Posterior cingulate gyrus (tissue), 11 donors: ENCODE results near the gene TNFRSF1B.

ENCODE experiments used
- DNase-seq, 10 donors: peaks; one replicate each; pipeline versions ENCODE4 v3.0.0 to v3.0.0-alpha.2; 2020 to 2021; ENCODE audit warnings: mixed read lengths in 3 of 10
- intact Hi-C: fragments of 100-400 bp; cut with DNase I; formaldehyde crosslinking; loops from one replicate; pipeline ENCODE4 v1.15.1; 2023

TNFRSF1B gene

DNA sequence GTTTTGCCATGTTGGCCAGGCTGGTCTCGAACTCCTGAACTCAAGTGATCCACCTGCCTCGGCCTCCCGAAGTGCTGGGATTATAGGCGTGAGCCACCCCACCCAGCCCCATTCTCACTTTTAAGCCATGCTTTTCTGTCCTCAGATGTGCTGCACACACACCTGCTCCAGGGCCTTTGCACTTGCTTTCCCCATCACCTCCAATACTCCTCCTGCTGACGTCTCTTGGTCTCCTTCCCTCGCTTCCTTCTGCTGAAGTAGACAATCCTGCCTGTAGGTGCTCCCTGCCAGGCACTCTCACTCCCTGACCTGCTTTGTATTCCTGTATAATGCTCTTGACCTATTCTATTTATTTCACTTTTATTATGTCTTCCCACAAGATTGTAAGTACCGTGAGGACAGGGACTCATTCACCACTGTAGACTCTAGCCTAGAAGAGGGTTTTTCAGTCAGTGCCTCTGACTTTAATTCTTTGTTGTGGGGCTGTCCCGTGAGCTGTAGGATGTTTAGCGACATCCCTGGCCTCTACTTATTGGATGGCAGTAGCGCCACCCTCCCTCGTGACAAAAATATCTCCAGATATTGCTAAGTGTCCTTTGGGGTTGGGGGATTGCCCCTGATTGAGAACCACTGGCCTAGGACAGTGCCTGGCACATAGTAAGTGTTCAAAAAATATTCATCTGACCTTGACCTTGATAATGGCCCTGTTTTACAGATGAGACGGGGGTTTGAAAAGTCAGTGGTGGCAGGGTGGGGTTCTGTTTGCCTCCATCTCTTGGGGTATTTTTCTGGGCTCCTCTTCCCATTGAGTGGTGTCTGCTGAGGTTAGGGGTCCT lies 4.6 kb downstream of the TNFRSF1B start:
- DNase-seq = no peak
- intact Hi-C loops = no loop called here

DNA sequence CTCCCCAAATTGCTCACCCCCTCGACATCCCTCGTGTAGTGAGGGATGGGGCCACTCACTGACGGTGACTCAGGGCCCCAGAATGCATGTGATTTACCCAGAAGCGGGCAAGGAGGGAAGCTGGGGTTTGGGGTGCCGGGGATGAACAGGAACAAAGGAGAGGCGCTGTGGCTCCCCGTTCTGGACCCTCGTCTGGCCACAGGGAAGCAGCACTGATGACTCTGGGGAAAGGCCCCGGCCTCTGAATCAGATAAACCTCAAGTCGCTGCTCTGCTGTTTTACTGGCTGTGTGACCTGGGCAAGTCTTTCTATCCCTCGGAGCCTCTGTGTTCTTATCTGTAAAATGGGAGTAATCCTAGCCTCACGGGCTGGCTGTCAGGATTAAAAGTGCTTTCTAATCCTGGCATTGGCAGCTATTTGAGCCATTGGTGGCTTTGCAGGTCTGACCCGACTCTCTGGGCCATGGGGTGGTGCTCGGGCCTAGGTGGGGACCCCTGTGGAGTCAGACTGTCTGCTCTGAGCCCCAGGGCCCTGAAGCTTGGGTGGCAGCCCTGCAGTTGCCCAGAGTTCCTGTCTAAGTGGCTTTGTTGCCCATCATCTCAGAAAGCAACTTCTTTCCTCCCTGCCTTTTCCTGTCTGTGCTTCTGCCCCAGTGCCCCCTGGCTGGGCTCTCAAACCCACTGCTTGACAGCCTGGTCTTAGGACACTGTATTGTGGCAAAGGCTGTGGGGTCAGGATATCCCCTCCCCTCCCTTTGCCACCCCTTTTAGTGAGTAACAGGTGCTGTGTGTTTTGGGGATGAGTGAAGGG lies 5.5 kb downstream of the TNFRSF1B start:
- DNase-seq = no peak
- intact Hi-C loops = no loop called here

DNA sequence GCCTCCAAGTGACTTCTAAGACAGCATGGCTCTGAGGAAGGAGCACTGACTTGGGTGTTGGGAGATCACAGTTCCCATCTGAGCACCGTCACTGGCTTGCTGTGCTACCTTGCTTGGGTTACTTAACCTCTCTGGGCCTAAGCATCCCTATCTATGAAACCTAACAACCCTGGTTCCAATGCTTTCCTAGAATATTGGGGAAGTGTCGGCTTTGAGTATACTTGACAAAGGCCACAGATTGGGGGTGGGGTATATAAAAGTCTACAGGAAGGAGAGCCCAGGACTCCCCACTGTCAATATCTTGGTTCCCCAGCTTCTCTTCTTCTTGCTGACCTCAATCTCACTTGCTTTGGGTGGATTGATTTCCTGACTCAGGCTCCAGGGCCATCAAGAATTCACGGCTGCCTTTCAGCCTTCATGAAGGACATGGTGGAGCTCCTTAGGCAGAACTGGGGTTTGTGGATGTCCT lies 6.3 kb downstream of the TNFRSF1B start:
- no peak for DNase-seq
- intact Hi-C loops = no loop called here

DNA sequence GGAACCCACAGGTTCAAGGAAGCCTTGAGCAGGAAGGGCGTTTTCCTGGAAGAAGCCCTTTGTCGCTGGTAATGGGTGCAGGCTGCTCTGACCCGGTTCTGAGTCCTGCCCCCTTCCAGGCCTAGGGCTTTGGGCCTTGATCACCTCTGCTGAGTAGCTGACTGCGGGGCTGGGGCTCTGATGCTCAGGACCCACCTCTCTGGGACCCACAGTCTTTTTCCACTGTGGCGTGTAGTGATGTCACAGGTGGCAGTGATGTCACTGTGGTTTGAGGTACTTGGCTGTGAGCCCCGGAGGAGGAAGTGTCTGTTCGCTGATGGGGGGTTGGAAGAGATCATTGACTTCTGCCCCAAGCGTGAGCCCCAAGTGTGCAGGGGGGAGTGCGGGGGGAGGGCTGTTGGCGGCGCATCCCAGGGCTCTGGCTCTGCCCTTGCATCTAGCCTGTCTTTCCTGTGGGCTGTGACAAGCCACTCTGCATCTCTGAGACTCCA lies 6.9 kb downstream of the TNFRSF1B start:
- intact Hi-C loops = no loop called here
- DNase-seq = peak in 1 of 10 donors; percentile 34

DNA sequence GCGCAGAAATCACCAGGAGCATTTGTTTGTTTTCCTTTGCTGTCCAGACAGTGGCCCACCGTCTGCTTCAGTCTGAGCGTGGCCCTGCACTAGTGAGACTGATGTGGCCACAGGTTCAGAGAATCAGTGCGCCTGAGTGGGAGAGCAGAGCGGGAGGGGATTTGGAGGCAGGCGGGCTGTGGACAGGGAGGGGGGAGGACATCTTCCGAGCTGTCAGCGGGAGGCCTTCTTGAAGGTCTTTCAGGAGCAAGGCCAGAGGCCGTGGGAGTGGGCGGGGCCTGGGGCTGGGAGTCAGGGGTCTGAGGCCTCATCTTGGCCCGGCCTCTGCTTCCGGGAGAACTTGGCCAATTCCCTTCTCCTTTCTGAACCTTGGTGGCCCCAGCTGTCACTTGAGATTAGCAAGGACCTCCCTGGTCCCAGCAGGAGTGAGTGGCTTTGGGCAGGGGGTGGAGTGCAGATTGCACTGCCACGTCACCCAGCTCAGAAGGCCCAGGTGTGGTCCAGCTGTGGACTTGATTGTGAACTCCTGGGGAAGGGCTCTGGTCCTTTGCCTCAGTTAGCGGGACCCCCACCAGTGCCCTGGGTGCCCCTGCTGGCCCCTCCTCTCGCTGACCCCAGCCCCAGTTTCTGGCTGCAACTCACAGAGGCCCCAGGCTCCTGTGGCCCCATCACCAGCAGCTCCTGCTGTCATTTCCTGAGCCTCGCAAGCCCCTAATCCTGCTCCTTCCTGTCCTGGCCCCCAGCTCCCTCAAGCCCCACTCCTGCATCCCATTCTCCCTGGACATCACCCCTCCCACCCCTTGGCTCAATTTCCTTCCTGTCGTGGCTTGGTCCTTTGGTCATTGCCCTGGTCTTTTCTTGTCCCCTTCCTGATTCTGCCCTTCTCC lies 8.4 kb downstream of the TNFRSF1B start:
- no peak for DNase-seq
- intact Hi-C loops = no loop called here

DNA sequence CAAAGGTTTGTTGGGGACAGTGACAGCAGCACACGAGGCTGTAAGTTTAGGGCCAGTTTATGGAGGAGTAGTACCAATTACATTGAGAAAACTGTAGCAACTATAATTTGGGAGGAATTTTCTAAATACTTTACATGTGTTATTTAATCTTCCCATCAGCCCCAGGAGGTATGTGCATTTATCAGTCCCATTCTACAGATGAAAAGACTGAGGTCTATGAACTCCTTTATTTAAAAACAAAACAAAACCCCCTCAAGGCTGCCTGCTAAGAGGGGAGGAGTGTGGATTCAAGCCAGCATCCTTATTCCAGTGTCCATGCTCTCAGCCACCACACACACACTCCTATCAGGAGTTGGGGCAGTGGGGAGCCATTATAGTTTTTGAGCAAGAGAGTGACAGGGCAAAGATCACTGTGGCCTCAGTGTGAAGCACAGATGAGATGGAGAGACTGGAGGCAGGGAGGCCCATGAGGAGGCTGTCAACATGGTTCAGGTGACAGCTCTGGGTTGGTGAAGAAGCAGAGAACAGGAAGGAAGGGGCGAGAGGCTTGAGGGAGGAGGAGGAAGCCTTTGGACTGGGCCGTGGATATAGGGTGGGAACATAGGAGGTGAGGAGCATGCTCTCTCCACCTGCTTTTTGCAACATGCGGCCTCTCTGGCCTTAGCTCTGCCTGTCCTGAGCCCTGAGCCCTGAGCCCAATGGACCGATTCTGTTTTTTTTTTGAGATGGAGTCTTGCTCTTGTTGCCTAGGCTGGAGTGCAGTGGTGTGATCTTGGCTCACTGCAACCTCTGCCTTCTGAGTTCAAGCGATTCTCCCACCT lies 9.7 kb downstream of the TNFRSF1B start:
- DNase-seq = no peak
- intact Hi-C loops = no loop called here

DNA sequence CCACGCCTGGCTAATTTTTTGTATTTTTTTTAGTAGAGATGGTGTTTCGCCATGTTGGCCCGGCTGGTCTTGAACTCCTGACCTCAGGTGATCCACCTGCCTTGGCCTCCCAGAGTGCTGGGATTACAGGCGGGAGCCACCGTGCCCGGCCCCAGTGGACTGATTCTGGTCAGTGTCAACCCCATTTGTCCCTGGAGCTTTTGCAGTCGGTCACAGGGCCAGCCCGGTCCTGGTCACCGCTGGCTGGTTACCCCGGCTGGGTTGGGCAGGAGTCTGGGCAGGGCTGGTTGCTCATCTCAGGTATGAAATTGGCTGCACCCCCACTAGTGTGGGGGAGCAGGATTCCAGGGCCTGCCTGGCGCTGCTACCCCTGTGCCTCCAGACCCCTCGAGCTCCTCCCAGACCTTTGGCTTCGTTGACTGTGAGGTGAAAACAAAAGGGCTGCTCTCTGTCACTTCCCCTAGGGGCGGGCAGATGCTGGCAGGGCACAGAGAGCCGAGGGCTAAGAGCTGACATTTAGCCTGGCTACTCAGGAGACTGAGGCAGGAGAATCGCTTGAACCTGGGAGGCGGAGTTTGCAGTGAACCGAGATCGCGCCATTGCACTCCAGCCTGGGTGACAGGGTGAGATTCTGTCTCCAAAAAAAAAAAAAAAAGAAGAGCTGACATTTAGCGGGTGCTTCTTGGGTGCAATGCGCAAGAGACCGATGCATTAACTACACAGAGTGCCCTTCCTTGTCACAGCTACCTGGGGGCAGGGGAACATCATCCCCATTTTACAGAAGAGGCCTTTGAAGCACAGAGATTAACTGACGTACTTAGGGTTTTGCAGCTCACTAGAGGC lies 10.6 kb downstream of the TNFRSF1B start:
- intact Hi-C loops = no loop called here
- DNase-seq = no peak

DNA sequence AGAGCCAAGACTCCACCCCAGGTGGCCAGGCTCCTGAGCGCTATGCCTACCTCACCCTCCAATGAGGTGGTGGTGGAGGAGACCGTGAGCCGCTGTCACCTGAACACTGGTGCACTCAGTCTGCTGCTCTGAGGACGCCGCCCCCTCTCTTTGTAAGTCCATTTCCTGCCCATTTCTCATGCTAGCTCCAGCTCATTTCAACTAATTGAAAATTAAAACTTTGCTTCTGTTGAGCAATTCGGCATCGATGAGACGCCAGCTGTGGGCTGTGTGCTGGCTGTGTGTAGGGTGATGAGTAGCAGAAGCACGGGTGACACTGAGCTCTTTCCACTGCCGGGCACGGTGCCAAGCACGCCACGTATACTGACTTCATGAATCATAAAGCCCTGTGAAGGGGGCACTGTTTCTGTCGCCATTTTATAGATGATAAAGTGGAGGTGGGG lies 11.2 kb downstream of the TNFRSF1B start:
- intact Hi-C loops = no loop called here
- DNase-seq = peak in 1 of 10 donors; percentile 37

DNA sequence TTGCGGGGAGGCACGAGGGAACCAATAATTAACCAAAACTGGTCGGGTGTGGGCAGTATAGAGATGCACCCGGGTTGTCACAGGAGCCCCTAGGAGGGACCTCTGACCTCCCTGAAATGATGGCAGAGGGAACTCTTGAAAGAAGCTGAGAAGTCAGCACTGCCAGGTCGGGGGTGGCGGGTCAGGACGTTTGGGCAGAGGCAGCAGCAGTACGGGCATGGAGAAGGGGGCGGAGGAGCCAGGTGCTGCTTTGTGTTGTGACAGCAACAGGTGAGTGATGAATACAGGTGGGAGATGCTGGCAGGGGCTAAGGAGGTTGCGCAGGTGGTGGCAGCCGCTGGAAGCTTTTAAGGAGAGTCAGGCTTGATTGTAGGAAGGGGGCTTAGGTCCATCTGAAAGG lies 11.7 kb downstream of the TNFRSF1B start:
- DNase-seq = no peak
- intact Hi-C loops = no loop called here

DNA sequence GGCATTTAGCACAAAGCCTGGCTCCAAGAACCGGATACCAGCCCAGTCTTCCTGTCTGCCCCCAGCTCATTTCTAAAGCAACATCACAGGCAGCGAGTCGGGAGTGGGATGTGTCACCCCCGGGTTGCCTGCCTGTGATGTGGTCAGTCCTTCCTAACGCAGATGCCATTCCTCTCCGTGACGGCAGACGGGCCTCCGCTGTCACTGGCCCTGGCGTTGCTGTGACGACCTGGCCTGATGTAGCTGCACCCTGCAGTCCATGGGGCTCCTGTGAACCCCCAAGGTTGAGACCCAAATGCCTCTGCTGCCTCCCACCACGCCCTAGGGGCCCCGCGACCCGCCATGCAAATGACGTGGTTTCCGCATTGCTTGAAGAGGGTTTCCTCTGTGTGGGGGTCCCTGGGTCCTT lies 12.3 kb downstream of the TNFRSF1B start:
- DNase-seq = no peak
- intact Hi-C loops = no loop called here

DNA sequence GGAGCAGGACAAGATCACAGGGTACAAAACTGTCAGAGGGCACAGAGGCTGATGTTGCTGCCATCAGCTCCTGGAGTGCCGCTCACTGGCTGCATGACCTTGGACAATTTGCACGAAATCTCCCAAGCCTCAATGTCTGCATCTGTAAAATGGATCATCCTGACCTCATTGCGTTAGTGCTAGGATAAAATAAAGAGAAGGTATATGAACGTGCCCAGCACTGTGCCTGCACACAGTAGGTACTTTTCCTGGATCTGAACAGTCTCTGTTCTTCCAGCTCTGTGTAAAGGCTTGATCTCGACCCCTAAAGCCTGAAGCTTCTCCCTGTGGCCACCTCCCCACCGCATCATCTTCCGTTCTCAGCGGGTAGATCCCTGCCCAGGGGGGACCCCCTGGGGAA lies 12.9 kb downstream of the TNFRSF1B start:
- intact Hi-C loops = loop anchor here (5.0 kb wide), 1 partner anchor 37 kb away; no protein-coding TSS in a partner anchor
- no peak for DNase-seq

DNA sequence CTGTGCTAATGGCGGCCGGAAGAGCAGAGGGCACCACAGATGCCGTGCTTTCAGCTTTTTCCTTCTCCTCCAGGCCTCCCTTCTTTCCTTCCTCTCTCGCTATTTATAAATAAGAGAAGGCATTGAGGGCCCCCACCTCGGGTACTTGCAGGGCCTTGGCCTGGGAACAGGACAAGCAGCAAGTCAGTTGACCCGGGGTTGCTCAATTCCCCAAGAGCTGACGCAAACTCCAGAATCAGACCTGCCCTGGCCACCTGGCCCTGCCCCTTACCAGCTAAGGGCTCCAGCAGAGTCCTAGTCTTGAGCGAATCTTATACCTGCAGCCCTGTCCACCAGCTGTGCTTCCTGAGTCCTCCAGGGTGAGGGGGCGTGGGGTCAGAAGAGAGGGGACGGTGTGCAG lies 13.5 kb downstream of the TNFRSF1B start:
- intact Hi-C loops = loop anchor here (5.0 kb wide), 1 partner anchor 38 kb away; no protein-coding TSS in a partner anchor
- DNase-seq = peak in 6 of 10 donors; percentile 34 to 93 (median 52)

DNA sequence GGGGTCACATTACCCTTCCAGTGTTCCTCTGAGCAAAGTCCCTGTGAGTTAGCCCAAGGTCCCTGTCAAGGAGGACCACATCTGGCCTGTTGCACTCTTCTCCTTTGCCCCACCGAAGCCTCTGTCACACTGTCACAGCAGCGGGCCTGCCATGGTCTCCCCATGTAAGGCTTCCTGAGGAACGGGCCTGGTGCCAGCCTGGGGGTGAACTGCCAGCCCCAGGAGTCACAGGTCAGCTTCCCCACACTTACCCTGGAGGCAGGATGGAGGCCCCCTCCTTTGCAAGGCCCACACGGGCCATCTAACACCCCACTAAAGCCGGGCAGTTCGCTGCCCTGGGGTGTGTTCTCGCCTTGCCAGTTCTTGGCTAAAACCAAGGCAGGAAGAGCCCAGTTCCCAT lies 14.1 kb downstream of the TNFRSF1B start:
- DNase-seq = no peak
- intact Hi-C loops = loop anchor here (5.0 kb wide), 1 partner anchor 39 kb away; no protein-coding TSS in a partner anchor

DNA sequence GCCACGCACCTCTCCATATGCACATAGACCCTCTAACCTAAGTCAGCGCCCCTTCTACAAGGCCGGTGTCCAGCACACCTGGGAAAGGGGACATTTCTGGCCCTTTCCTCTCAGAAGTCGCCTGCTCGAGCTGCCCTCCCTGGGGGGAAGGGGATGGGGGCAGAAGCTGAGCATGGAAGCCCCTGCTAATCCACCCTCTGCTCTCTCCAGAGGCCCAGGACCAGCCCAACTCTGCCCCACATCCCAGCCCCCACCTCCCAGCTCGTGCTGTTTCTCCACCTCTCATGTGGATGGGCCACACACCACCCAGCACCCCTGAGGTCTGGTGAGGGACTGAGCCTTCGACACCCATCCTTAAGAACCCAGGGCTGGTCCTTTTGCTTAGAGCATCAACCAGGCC lies 14.8 kb downstream of the TNFRSF1B start:
- intact Hi-C loops = loop anchor here (5.0 kb wide), 1 partner anchor 39 kb away; no protein-coding TSS in a partner anchor
- DNase-seq = no peak

DNA sequence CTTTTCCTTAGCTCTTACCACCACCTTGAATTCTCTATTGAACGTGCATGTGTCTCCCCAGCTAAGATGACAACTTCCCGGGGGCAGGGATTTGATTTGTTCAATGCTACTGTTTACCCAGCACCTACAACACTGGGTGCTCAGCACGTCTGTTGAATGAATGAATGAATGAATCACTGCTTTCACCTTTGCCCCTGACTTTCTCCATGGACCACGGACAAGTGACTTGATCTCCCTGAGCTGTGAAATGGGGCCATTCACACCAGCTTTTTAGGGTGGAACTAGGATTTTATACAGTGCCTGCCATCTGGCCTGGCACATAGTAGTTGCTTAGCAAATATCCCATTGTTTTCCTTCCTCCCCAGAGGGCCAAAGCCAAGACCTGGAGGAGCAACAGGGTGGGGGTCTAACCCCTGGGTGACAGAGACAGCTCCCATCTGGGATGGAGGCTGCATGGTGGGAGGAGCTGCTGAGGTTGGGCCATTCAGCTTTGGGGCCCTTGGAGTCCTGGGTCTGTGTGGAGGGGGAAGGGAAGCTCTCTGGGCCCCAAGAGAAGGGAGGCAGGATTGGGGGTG lies 15.7 kb downstream of the TNFRSF1B start:
- DNase-seq = no peak
- intact Hi-C loops = loop anchor here (5.0 kb wide), 1 partner anchor 40 kb away; no protein-coding TSS in a partner anchor

DNA sequence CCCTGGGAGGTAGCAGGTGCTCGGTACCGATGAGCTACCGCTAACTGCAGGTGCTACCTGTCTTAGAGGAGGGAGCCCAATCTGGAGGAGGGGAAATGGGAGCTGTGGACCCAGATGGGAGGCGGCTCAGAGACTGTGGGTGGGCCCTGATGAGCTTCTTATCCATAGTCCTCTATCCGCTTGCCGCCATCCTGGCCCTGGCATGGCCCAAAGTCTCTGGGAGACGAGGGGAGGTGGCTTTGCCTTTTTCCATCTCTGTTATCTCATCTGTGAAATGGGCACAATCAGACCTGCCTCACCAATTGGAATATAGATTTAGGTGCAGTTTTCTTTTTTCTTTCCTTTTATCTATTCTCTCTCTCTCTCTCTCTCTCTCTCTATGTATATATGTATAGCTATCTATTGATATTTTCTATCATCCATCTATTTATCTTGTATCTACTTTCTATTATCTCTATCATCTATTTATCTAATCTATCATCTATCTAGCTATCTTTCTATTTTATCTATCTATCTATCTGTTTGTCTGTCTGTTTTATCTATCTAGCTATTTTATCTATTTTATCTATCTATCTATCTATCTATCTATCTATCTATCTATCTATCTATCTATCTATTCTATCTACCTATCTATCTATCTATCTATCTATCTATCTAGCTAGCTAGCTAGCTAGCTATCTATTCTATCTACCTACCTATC lies 16.5 kb downstream of the TNFRSF1B start:
- intact Hi-C loops = loop anchor here (5.0 kb wide), 1 partner anchor 41 kb away; no protein-coding TSS in a partner anchor

More for the DNA sequence above, 16.5 kb downstream of the TNFRSF1B start:
- DNase-seq = no peak
